K562 (cell line): ENCODE measurements around the gene FES. TPM values are rescaled to one million over a fixed set of nuclear protein-coding genes. Genes with fewer than 3 reads are reported as not detected.

Experiments
- AFF4 ChIP-seq: sonication (generic); formaldehyde crosslinking; IDR thresholded peaks from 2 replicates; pipeline ENCODE4 v1.8.0; 2023; ENCODE audit warnings: mild to moderate bottlenecking, missing genetic modification reagents
- FIP1L1 ChIP-seq: fragments of 200-400 bp; formaldehyde crosslinking; IDR thresholded peaks from 2 replicates; pipeline ENCODE4 v1.6.1; 2018; ENCODE audit warnings: mild to moderate bottlenecking, low read depth, low read length; ENCODE audit not compliant: poor library complexity, severe bottlenecking
- FOXO4 ChIP-seq: fragments of 450-650 bp; formaldehyde crosslinking; IDR thresholded peaks from 2 replicates; pipeline ENCODE4 v1.4.0; 2020; ENCODE audit warnings: mild to moderate bottlenecking, moderate library complexity
- JUNB ChIP-seq: fragments of 450-650 bp; formaldehyde crosslinking; conservative IDR thresholded peaks from 2 replicates; pipeline ENCODE4 v1.4.0; 2020; ENCODE audit warnings: mild to moderate bottlenecking
- KDM1A ChIP-seq, 2 experiments: fragments of 450-650 bp; IDR thresholded peaks; 2 replicates each; pipeline ENCODE4 v1.6.1; 2016; ENCODE audit warnings: mild to moderate bottlenecking in 2 of 2
- KLF16 ChIP-seq: IDR thresholded peaks from 2 replicates; pipeline ENCODE4 v1.6.1; 2016; ENCODE audit warnings: antibody characterized with exemption
- PML ChIP-seq: IDR thresholded peaks from 2 replicates; pipeline ENCODE4 v1.6.1; 2012; ENCODE audit warnings: low read length, inconsistent platforms
- POLR2G ChIP-seq: fragments of 200-400 bp; formaldehyde crosslinking; IDR thresholded peaks from 2 replicates; pipeline ENCODE4 v1.6.1; 2017; ENCODE audit warnings: low read depth, mild to moderate bottlenecking, antibody characterized with exemption, low read length, moderate library complexity
- POLR2H ChIP-seq: IDR thresholded peaks from 2 replicates; pipeline ENCODE4 v1.6.1; 2016; ENCODE audit warnings: missing genetic modification characterization, low read depth, mild to moderate bottlenecking, control low read depth, missing compliant biosample characterization, moderate library complexity
- RBM14 ChIP-seq: fragments of 200-400 bp; formaldehyde crosslinking; IDR thresholded peaks from 2 replicates; pipeline ENCODE4 v1.6.1; 2018; ENCODE audit warnings: low read depth, mild to moderate bottlenecking, low read length, moderate library complexity, borderline replicate concordance; ENCODE audit not compliant: insufficient read depth
- RHOXF2B ChIP-seq: fragments of 250-450 bp; sonication (Bioruptor Pico); conservative IDR thresholded peaks from 2 replicates; pipeline ENCODE4 v1.5.1; 2021
- RREB1 ChIP-seq: fragments of 250-450 bp; sonication (Bioruptor Pico); IDR thresholded peaks from 2 replicates; pipeline ENCODE4 v1.4.0; 2020
- SAFB2 ChIP-seq: fragments of 200-400 bp; formaldehyde crosslinking; IDR thresholded peaks from 2 replicates; pipeline ENCODE4 v1.6.1; 2018; ENCODE audit warnings: borderline replicate concordance, low read length, low read depth, moderate library complexity; ENCODE audit not compliant: severe bottlenecking
- THRA ChIP-seq: fragments of 450-650 bp; IDR thresholded peaks from 2 replicates; pipeline ENCODE4 v1.6.1; 2017; ENCODE audit warnings: mild to moderate bottlenecking, moderate library complexity
- polyA plus RNA-seq, 8 experiments: library from polyadenylated mRNA; depleted of rRNA in 4 of 8; stranded (reverse) in 5 of 8; unstranded in 3 of 8; fragments of >200 nt; fragmentation: Nextera tagmentation in 2 of 8; fragmentation: Illumina TruSeq in 1 of 8; extraction: Ambion mirVana in 2 of 8; extraction: Trizol in 1 of 8; gene quantifications; 2 replicates each; pipeline versions ENCODE4 v1.2.1 to v1.2.3, GENCODE V29; 2011 to 2014; ENCODE audit warnings: inconsistent platforms in 1 of 8, missing spikeins in 1 of 8
- total RNA-seq, 7 experiments: library from RNA; depleted of rRNA in 6 of 7; stranded (reverse); fragments of >200 nt in 6 of 7; fragmentation: Illumina TruSeq in 2 of 7; extraction: Trizol in 2 of 7; gene quantifications; 2 replicates each; pipeline versions ENCODE4 v1.2.1 to v1.2.3, GENCODE V29; 2011 to 2021; ENCODE audit warnings: low replicate concordance in 1 of 7

Gene FES
- total and polyA plus RNA-seq, 9 of the 15 experiments (the other 6 are each of a cell fraction or from before 2014, with no cell fraction given), result 0.38 to 2.6 (median 0.82) TPM

- peak; percentile 38; the same call in 1 of the 2 replicates for TF ChIP-seq RREB1
- peak; percentile 52 for TF ChIP-seq KLF16
- peak; percentile 62; the same call in 1 of the 2 replicates for TF ChIP-seq POLR2H
- no peak for TF ChIP-seq JUNB (CRISPR knock-in tag)
- TF ChIP-seq SAFB2, result no peak
- peak; percentile 88 for TF ChIP-seq FIP1L1
- peak; percentile 93 for TF ChIP-seq POLR2G
- 0 out of 2 replicates have a peak, but pooled peaks have one; percentile 38 for TF ChIP-seq RBM14
- TF ChIP-seq AFF4 (CRISPR knock-in tag), result peak; percentile 82; the same call in 1 of the 2 replicates
- TF ChIP-seq KDM1A (IDR thresholded peaks at IDR 0.05), result no peak; a peak in 1 of 4 replicates
- no peak for TF ChIP-seq THRA
- TF ChIP-seq PML, result peak; percentile 20; the same call in 1 of the 2 replicates
- no peak for TF ChIP-seq FOXO4 (CRISPR knock-in tag)
- TF ChIP-seq RHOXF2B (CRISPR knock-in tag), result 0 out of 2 replicates have a peak, but pooled peaks have one; percentile 41
Observed at GRCh38 chr15:90931828-90932659, 47.7 kb downstream of the FES start, which contains the start of gene HDDC3 (continued).
